NCI-H128 (cell line): ENCODE measurements around the gene FIG4.
"Not testable (repeated sequence)": the region's sequence is repeated elsewhere in the genome, so short reads cannot be mapped to it uniquely, and the experiment has no call there.

Experiments
- DNase-seq: peaks from one replicate; lab custom pipeline; 2025; ENCODE audit not compliant: unreplicated experiment; lab: John Stamatoyannopoulos, UW

FIG4 gene

DNA sequence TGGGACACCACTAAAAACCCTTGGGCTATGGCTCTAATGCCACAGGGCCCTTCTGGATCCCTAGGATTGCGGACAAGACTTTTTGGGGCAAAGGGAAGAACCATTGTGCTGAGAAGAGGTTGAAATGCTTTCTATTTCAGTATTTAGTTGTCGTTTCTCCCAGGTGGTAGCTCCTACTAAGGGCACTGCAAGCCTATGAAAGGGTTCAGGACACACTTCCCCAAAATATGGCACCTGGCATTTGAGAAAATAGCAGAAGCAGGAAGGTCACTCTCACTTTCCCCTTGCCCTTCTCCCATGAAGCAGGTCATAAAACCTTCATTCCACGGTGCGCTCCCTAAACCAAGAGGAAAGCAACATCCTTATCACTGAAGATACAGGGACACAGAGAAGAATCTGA lies 161.6 kb downstream of the FIG4 start:
- DNase-seq: no peak

GRCh38 chr6:109853426-109853825 lies 162.3 kb downstream of the FIG4 start:
- DNase-seq: no peak

DNA sequence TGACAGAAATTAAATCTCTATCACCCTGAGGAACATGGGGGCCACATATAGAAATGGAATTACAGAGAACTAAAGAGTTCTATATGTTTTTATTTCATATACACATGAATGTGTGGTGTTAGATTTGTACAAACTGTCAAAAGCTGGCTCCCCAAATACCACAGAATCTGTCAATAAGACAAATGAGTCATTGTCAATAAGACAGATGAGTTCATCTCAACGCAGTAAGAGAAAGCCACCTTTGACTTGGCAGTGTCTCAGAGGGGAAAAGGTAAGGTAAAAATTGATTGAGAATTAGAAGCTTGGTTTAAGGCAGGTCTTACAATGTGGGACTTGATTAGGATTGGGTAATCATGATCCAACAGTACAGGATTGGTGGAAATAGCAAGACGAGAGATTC lies 162.9 kb downstream of the FIG4 start:
- DNase-seq: no peak

- no peak for DNase-seq
These were observed 163.6 kb downstream of the FIG4 start for GRCh38 chr6:109854541-109855308.

DNA sequence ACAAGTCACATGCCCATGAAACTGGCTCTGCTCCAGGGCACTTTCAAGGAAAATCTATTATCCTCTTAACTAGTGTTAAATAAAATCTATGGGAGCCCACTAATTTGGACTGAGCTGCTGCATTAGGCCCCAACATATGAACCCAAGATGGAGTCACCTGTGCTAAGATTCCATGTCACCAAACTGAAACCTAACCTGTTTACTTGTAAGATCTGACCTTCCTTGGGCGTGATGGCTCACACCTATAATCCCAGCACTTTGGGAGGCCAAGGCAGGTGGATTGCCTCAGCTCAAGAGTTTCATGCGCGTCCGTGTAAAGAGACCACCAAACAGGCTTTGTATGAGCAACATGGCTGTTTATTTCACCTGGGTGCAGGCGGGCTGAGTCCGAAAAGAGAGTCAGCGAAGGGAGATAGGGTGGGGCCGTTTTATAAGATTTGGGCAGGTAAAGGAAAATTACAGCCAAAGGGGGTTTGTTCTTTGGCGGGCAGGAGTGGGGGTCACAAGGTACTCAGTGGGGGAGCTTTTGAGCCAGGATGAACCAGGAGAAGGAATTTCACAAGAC lies 164.5 kb downstream of the FIG4 start:
- not testable (repeated sequence) for DNase-seq

DNA sequence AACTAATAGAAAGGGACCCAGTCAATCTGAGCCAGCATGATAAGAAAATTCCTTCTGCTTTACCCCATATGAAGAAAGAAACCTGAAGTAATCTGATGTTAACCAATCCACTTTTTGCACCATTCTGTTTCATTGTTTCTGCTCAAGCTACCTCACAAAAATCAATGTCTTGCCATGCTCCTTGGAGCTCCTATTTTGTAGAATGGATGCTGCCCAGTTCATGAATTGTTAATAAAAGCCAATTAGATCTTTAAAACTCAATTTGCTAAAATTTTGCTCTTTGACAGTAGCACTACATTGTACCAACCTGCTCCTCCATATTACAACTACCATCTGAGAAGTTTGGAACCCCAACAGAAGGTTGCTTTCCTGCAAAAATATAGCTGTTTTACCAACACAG lies 170.8 kb downstream of the FIG4 start:
- no peak for DNase-seq

GRCh38 chr6:109864050-109864449 lies 173.0 kb downstream of the FIG4 start:
- DNase-seq: no peak

- DNase-seq: no peak
These were observed 174.9 kb downstream of the FIG4 start for GRCh38 chr6:109865968-109866367.

- DNase-seq: no peak
These were observed 176.2 kb downstream of the FIG4 start for GRCh38 chr6:109867009-109867969.

DNA sequence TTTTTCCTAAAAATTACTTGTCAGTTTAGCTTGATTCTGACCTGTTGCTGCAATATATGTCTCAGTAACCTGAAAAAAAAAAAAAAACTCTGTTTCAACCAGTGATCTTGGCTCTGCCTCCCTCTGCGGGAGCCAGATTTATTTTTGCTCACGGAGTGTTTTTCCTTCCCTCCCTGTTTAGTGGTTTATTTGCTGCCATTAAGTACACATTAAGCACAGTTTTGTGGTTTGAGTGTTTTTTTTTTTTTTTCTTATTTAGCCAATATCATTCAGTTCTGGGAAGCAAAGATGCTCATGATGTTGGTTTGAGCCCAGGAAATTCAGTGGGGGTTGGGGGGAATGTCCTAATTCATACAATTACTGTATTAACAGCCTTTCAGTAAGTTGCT lies 176.9 kb downstream of the FIG4 start:
- no peak for DNase-seq

GRCh38 chr6:109869398-109870088 lies 178.4 kb downstream of the FIG4 start:
- DNase-seq: not testable (repeated sequence)

GRCh38 chr6:109870089-109870410 lies 179.0 kb downstream of the FIG4 start:
- no peak for DNase-seq

- DNase-seq: no peak
These were observed 181.5 kb downstream of the FIG4 start for GRCh38 chr6:109872549-109872948.

DNA sequence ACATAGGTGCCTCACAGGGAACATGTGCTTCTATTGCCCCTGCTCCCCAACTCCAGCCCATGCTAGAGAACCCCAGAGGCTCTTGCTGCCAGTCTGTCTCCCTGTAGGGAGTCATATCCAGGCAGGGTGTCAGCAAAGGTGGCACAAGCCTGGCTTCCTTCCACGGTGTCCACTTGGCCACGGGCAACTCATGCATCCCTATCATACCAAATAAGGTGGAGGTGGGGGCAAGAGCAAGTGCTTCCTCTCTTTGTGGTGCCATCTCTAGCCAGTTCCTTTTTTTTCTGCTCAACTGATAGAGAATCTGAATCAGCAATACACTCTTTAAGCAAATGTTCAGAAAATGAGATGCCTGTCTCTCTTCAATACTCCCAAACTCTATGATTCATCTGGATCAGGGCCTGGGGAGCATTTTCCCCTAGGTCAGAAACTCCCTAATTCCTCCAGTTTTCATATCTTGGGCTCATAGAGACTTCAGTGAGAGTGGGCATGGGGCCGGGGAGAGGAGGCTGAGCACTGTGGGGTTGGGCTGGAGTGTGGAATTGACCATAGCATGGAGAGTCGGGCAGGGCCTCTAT lies 182.0 kb downstream of the FIG4 start:
- DNase-seq: no peak

- no peak for DNase-seq
These were observed 183.0 kb downstream of the FIG4 start for GRCh38 chr6:109874086-109874485.

DNA sequence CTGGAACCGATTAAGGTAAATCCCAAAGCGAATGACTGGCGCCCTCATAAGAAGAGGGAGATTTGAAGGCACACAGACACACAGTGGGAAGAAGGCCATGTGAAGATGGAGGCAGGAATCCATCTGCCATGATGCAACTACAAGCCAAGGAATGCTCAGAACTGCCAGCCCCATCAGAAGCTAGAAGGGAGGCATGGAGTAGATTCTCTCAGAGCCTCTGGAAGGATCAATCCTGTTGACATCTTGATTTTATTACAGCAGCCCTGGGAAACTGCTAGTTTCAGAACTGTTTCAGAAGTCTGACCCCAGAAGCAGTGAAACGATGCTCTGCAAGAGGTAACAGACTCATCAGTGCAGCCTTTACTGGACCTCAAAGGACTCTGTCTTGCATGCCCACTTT lies 183.5 kb downstream of the FIG4 start:
- no peak for DNase-seq
